GM19395 (cell line): ENCODE measurements around the gene NUP43.
"Not testable (repeated sequence)": the region's sequence is repeated elsewhere in the genome, so short reads cannot be mapped to it uniquely, and the experiment has no call there.

Source experiments
- ATAC-seq: cut with Tn5 transposase; IDR thresholded peaks from one replicate; pipeline ENCODE4 v1.9.1; 2021; ENCODE audit warnings: mild to moderate bottlenecking, moderate library complexity; ENCODE audit not compliant: unreplicated experiment

The NUP43 gene, protein sequence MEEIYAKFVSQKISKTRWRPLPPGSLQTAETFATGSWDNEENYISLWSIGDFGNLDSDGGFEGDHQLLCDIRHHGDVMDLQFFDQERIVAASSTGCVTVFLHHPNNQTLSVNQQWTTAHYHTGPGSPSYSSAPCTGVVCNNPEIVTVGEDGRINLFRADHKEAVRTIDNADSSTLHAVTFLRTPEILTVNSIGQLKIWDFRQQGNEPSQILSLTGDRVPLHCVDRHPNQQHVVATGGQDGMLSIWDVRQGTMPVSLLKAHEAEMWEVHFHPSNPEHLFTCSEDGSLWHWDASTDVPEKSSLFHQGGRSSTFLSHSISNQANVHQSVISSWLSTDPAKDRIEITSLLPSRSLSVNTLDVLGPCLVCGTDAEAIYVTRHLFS

DNA sequence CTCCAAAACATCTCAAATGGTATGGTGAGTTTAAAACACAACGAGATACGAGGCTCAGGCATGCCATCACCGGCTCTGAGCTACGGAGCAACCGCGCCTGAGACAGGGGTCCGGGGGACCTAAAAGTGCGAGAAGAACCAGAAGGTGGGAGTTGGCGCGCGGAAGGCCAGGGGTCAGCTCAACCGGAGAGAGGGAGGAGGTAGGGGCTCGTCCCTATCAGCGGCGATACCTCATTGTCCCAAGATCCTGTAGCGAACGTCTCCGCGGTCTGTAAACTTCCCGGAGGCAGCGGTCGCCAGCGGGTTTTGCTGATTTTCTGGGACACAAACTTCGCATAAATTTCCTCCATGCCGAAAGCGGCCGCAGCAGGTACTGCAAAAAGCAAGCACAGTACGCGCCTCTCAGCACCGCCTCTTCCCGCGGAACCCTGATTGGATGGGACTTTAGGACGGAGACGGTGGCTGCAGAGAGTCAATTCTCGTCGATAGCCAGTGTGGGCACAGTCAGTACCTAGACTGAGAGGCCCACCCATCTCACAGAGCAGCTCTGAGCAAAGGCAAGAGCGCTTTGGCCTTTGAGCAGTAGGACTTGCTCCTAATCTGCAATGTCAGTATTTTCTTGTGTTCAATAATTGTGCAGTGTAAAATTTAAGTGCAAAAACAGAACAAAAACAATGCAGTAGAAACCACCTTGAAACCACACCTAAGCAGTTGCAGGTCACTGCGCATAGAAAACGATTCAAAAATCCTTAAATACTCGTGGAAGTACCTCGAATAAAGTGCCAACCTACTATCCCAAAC, at the start of gene NUP43:
NUP43 (minus strand) TSS at position 383 of the 800 bp plus-strand sequence; CDS start at position 349, 34 bp downstream.
- peak; percentile 63 for ATAC-seq

GRCh38 chr6:149783551-149783950, 37.2 kb upstream of the NUP43 start:
- no peak for ATAC-seq

DNA sequence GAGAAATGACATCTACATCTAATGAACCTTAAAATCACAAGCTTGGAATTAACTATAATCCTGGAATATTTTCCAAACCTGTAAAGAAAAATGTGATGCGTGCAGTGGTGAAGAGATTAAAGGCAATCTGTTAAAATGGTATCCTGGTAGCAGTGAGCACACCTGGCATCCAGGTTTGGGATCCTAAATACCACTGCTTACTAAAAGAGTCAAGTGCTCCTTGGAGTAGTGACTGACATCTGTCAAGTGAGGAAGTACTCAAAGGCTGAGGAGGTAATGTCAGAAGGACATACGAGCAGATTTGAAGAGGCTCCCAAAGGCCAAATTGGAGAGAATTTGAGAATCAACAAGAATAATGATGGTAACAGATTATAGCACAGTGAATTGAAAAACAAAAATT, 36.0 kb upstream of the NUP43 start:
- no peak for ATAC-seq

DNA sequence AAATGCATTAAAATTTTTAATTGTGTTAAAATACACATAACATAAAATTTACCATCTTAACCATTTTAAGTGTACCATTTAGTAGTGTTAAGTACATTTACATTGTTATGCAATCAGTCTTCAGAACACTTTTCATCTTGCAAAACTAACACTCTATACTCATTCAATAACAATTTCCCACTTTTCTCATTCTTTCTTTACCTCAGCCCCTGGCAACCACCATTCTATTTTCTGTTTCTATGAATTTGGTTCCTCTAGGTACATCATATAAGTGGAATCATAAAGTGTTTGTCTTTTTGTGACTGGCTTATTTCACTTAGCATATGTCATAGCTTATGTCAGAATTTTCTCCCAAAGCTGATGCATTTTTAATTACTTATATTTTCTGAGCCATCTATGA, 35.4 kb upstream of the NUP43 start:
- ATAC-seq = no peak

DNA sequence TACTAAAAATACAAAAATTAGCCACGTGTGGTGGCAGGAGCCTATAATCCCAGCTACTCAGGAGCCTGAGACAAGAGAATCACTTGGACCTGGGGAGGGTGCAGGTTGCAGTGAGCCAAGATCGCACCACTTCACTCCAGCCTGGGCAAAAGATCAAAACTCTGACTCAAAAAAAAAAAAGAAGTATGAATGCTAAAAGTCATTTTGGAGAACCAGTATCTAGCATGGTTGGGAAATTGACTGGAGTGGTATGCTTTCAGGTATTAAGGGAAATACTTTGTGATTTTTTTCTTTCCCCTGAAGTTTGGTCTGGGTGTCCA, 33.3 kb upstream of the NUP43 start:
- ATAC-seq = no peak

- ATAC-seq = no peak
Measured at GRCh38 chr6:149777624-149778023, 31.3 kb upstream of the NUP43 start.

GRCh38 chr6:149771925-149772324, 25.6 kb upstream of the NUP43 start:
- no peak for ATAC-seq

- ATAC-seq = no peak
Measured at GRCh38 chr6:149771185-149771584, 24.9 kb upstream of the NUP43 start.

GRCh38 chr6:149769676-149770075, 23.3 kb upstream of the NUP43 start:
- ATAC-seq = no peak

DNA sequence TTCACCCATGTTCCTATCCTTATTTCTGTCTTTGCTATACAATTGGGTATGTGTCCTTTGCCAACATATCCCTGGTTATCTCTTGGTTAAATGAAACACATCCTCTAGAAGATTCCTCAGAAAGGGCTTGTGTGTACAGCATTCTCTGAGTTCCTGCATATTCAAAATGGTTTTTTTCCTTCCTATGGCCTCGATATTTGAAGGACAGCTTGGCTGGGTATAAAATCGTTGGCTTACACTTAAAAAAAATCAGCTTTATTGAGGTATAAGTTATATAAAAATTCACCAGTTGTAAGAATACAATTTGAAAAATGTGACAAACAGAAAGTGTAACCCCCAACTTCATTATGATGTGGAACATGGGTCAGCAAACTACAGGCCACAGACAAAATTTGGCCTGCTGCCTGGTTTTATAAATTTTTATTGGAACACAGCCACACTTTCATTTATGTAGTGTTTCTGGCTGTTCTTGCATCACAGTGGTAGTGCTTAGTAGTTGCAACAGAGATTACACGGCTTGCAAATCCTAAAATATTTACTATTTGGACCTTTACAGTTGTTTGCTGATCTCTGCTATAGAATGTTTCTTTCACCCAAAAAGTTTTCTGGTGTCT, 19.9 kb upstream of the NUP43 start:
- ATAC-seq = no peak

DNA sequence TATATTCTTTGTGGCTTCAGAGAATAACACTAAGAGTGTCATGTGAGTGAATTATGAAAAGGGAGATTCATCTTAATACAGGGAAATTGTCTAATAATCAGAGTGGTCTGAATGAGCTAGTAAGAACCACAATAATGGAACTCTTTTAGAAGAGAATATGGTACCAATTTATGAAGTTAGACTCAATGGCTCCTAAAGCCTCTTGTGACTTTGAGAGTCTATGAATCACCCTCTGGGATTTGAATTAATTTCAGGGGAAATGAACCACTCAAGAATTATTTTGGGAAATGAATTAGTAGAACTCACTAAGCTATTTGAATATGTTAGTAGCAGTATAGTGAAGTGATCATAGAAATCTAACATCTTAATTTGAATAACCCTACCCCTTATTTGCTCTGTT, 17.5 kb upstream of the NUP43 start:
- ATAC-seq = no peak

DNA sequence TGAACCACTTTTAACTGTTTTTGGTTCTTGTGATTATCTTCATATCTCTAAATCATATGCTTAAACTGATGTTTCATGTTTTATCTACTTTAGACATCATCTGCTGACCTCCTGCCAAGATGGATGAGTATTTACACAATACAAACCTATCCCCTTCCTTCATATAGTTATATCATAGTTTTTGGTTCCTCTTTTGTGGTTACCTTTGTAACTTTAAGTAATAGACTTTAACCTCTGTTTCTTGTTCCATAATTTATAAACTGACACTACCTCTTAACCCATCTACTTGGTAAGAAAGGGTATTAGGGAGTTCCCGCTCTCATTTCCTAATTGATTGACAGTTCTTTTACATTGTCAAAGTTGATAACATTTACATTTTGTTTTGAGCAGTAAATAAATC, 15.1 kb upstream of the NUP43 start:
- peak; percentile 98 for ATAC-seq

DNA sequence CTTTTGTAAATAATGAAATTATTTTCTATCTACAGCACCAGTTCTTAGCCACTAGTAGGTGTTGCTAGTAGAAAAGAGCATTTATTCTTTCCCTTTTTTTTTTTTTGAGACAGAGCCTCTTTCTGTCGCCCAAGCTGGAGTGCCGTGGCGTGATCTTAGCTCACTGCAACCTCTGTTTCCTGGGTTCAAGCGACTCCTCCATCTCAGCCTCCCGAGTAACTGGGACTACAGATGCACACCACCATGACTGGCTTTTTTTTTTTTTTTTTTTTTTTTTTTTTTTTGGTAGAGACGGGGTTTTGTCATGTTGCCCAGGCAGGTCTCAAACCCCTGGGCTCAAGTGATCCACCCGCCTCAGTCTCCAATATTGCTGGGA, 9.9 kb upstream of the NUP43 start:
- no peak for ATAC-seq

- ATAC-seq = peak; percentile 88
Measured at GRCh38 chr6:149755300-149756260, 9.3 kb upstream of the NUP43 start.

DNA sequence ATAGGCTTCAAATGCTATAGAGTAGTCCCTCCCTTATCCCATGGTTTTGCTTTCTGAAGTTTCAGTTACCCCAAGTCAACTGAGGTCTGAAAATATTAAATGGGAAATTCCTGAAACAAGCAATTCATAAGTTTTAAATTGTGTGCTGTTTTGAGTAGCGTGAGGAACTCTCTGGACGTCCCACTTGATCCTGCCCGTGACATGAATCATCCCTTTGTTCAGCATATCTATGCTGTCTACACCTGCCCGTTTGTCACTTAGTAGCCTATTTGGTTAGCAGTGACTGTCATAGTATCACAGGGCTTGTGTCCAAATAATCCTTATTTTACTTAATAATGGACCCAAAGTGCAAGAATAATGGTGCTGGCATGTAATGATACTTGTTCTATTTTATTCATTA, 8.2 kb upstream of the NUP43 start:
- no peak for ATAC-seq

DNA sequence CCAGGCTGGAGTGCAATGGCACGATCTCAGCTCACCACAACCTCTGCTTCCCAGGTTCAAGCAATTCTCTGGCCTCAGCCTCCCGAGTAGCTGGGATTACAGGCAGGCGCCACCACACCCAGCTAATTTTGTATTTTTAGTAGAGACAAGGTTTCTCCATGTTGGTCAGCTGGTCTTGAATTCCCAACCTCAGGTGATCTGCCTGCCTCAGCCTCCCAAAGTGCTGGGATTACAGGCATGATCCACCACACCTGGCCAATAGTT, 7.0 kb upstream of the NUP43 start:
- not testable (repeated sequence) for ATAC-seq

DNA sequence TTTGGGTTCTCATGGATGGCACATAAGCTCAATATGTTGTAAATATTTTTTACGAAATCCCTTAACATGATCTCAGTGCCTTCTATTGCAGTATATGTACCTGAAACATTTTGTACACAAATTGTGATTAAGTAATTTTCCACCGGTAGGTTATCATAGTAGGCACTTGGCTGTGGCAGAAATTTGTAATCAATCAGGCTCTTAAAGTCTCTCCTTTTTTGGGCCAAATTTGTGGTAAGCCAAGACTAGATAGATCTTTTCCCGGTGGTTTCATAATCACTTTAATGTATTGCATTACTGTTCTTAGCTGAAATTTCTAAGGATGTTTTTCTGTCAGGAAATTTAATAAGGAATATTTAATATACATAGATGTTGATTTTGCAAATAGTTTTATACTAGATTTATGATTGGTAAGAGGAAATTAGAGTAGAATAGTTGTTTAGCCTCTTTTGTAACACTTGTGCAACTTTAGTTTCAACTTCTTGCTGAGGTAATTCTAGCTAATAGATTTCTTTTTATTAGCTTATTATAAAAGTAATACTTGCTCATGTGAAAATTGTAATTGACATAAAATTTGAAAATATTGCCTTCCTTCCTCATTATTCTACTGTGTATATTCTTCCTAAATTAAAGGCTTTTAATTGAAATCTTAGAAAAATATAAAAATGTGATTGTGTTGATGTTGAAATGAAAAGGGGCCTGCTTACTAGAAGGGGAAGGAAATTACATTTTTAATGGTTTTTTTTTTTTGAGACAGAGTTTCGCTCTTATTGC, 6.5 kb upstream of the NUP43 start:
- ATAC-seq = no peak

DNA sequence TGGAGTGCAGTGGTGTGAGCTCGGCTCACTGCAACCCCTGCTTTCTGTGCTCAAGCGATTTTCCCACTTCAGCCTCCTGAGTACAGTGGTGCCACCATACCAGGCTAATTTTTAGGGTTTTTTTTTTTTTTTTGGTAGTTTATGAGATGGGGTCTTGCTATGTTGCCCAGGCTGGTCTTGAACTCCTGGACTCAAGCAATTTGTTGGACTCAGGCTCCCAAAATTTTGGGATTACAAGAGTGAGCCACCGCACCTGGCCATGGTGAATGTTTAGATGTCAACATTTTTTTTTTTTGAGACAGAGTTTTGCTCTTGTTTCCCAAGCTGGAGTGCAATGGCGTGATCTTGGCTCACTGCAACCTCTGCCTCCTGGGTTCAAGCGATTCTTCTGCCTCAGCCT, 5.6 kb upstream of the NUP43 start:
- ATAC-seq = not testable (repeated sequence)

- no peak for ATAC-seq
Measured at GRCh38 chr6:149751239-149751638, 4.9 kb upstream of the NUP43 start.

GRCh38 chr6:149750136-149750609, 3.8 kb upstream of the NUP43 start:
- peak; percentile 45 for ATAC-seq
